Neural cell (in vitro differentiated cells): ENCODE results near the gene EPOP. TPM values are rescaled to one million over a fixed set of nuclear protein-coding genes. Genes with fewer than 3 reads are reported as not detected.

Source experiments
- H2AFZ ChIP-seq: fragments of 200-600, 300-800 bp; sonication (generic), shearing (Covaris generic); 2 replicates; pipeline ENCODE4 v1.6.0; 2014; ENCODE audit warnings: low read depth, mild to moderate bottlenecking, antibody characterized with exemption, low read length, moderate library complexity
- H3F3A ChIP-seq: fragments of 200-600 bp; shearing (Covaris generic); 2 replicates; pipeline ENCODE4 v1.6.1; 2016; ENCODE audit warnings: mild to moderate bottlenecking, moderate library complexity, mixed read lengths, antibody characterized with exemption, low read length; ENCODE audit not compliant: insufficient read depth, poor library complexity, severe bottlenecking
- H3K27ac ChIP-seq: fragments of 200-600, 300-800 bp; sonication (generic), shearing (Covaris generic); 2 replicates; pipeline ENCODE4 v1.5.1; 2014; ENCODE audit warnings: mild to moderate bottlenecking, low read length, moderate library complexity
- H3K27me3 ChIP-seq: fragments of 300-800, 200-600 bp; sonication (generic), shearing (Covaris generic); 2 replicates; pipeline ENCODE4 v1.6.0; 2014; ENCODE audit warnings: mild to moderate bottlenecking, low read depth, low read length, moderate library complexity; ENCODE audit not compliant: insufficient read depth
- H3K36me3 ChIP-seq: fragments of 300-800, 200-600 bp; sonication (generic), shearing (Covaris generic); 2 replicates; pipeline ENCODE4 v1.5.1; 2014; ENCODE audit warnings: mild to moderate bottlenecking, antibody characterized with exemption, low read length, moderate library complexity; ENCODE audit not compliant: insufficient read depth
- H3K4me2 ChIP-seq: fragments of 300-800, 200-600 bp; sonication (generic), shearing (Covaris generic); 2 replicates; pipeline ENCODE4 v1.6.0; 2014; ENCODE audit warnings: mild to moderate bottlenecking, low read length
- H3K4me3 ChIP-seq: fragments of 300-800, 200-600 bp; sonication (generic), shearing (Covaris generic); 2 replicates; pipeline ENCODE4 v1.5.1; 2014; ENCODE audit warnings: mild to moderate bottlenecking, low read length, moderate library complexity
- H3K79me2 ChIP-seq: fragments of 200-600 bp; shearing (Covaris generic); replicated peaks from 2 replicates; pipeline ENCODE4 v1.6.0; 2014; ENCODE audit warnings: mild to moderate bottlenecking, low read length, moderate library complexity; ENCODE audit not compliant: insufficient read depth
- H3K9ac ChIP-seq: fragments of 300-800, 200-600 bp; sonication (generic), shearing (Covaris generic); 2 replicates; pipeline ENCODE4 v1.6.1; 2016; ENCODE audit warnings: mild to moderate bottlenecking, low read length, mixed read lengths
- H3K9me2 ChIP-seq: fragments of 200-600 bp; shearing (Covaris generic); 2 replicates; pipeline ENCODE4 v1.6.1; 2016; ENCODE audit warnings: mild to moderate bottlenecking, low read length, mixed read lengths; ENCODE audit not compliant: insufficient read depth
- H3K9me3 ChIP-seq: fragments of 200-600, 300-800 bp; sonication (generic), shearing (Covaris generic); 2 replicates; pipeline ENCODE4 v1.6.1; 2016; ENCODE audit warnings: mild to moderate bottlenecking, mixed run types, low read length, moderate library complexity, mixed read lengths
- H4K20me1 ChIP-seq: fragments of 200-600 bp; shearing (Covaris generic); 2 replicates; pipeline ENCODE4 v1.6.1; 2016; ENCODE audit warnings: mild to moderate bottlenecking, mixed run types; ENCODE audit not compliant: insufficient read depth
- CTCF ChIP-seq: fragments of 450-650 bp; IDR thresholded peaks from 2 replicates; pipeline ENCODE4 v1.5.1; 2014; ENCODE audit warnings: antibody characterized with exemption, mild to moderate bottlenecking, moderate library complexity; ENCODE audit not compliant: poor library complexity, severe bottlenecking
- EP300 ChIP-seq: fragments of 450-650 bp; conservative IDR thresholded peaks from 2 replicates; pipeline ENCODE4 v1.6.1; 2014; ENCODE audit warnings: antibody characterized with exemption, mild to moderate bottlenecking, moderate library complexity; ENCODE audit not compliant: poor library complexity, severe bottlenecking
- EZH2 ChIP-seq: fragments of 200-600, 300-800 bp; shearing (Covaris generic), sonication (generic); IDR thresholded peaks from 2 replicates; pipeline ENCODE4 v1.6.1; 2014; ENCODE audit warnings: antibody characterized with exemption, low read length, borderline replicate concordance, mild to moderate bottlenecking; ENCODE audit not compliant: insufficient read depth, poor library complexity, severe bottlenecking
- MXI1 ChIP-seq: fragments of 450-650 bp; conservative IDR thresholded peaks from 2 replicates; pipeline ENCODE4 v1.6.1; 2014; ENCODE audit warnings: antibody characterized with exemption, mild to moderate bottlenecking; ENCODE audit not compliant: poor library complexity, severe bottlenecking
- POLR2AphosphoS5 ChIP-seq: IDR thresholded peaks from 2 replicates; pipeline ENCODE4 v1.6.1; 2012
- RAD21 ChIP-seq: fragments of 450-650 bp; conservative IDR thresholded peaks from 2 replicates; pipeline ENCODE4 v1.6.1; 2014; ENCODE audit warnings: antibody characterized with exemption, mild to moderate bottlenecking, moderate library complexity
- REST ChIP-seq: IDR thresholded peaks from 2 replicates; pipeline ENCODE4 v1.6.1; 2012; ENCODE audit warnings: borderline replicate concordance
- SMC3 ChIP-seq: fragments of 450-650 bp; conservative IDR thresholded peaks from 2 replicates; pipeline ENCODE4 v1.6.1; 2014; ENCODE audit warnings: antibody characterized with exemption, mild to moderate bottlenecking, moderate library complexity; ENCODE audit not compliant: poor library complexity
- TAF1 ChIP-seq: IDR thresholded peaks from 2 replicates; pipeline ENCODE4 v1.6.1; 2012; ENCODE audit warnings: low read depth
- polyA plus RNA-seq: library from polyadenylated mRNA; depleted of rRNA; stranded (reverse); fragments of >200 nt; gene quantifications from 2 replicates; pipeline ENCODE4 v1.2.3, GENCODE V29; 2014

EPOP gene
- polyA plus RNA-seq, 1 donor from 2014 or later = 1.1 TPM

- no peak overlapping the region for H3K4me2 ChIP-seq
- H3K36me3 ChIP-seq = no peaks in the 10 kb centered on the region
- H3F3A ChIP-seq = no peaks in the 10 kb centered on the region
- H4K20me1 ChIP-seq = no peaks in the 10 kb centered on the region
- H2AFZ ChIP-seq = no peak overlapping the region
- no peak overlapping the region for H3K9ac ChIP-seq
- no peak for TF ChIP-seq TAF1
- no peak for TF ChIP-seq SMC3
- TF ChIP-seq POLR2AphosphoS5 = no peak
- TF ChIP-seq CTCF = no peak
- TF ChIP-seq EZH2 = no peak
- TF ChIP-seq REST = no peak
- no peak for TF ChIP-seq MXI1
- no peak for TF ChIP-seq RAD21
- TF ChIP-seq EP300 = no peak
- no peaks in the 10 kb centered on the region for H3K9me2 ChIP-seq
- H3K27ac ChIP-seq = no peak overlapping the region
- no peaks in the 10 kb centered on the region for H3K9me3 ChIP-seq
- peaks cover 15% of the 10 kb centered on the region for H3K27me3 ChIP-seq
- no peak overlapping the region for H3K4me3 ChIP-seq
- H3K79me2 ChIP-seq = no peaks in the 10 kb centered on the region
Observed at GRCh38 chr17:38697061-38697820, 22.5 kb upstream of the EPOP start.

- no peaks in the 10 kb centered on the region for H3K9me2 ChIP-seq
- no peak for TF ChIP-seq POLR2AphosphoS5
- no peak for TF ChIP-seq MXI1
- no peak for TF ChIP-seq EZH2
- no peak for TF ChIP-seq TAF1
- no peak for TF ChIP-seq EP300
- TF ChIP-seq CTCF = no peak
- no peak for TF ChIP-seq RAD21
- TF ChIP-seq REST = no peak
- TF ChIP-seq SMC3 = no peak
- H3K36me3 ChIP-seq = no peaks in the 10 kb centered on the region
- no peak overlapping the region for H3K27ac ChIP-seq
- no peaks in the 10 kb centered on the region for H3K79me2 ChIP-seq
- H4K20me1 ChIP-seq = no peaks in the 10 kb centered on the region
- peaks cover 9% of the 10 kb centered on the region for H3K27me3 ChIP-seq
- H3F3A ChIP-seq = no peaks in the 10 kb centered on the region
- H3K4me3 ChIP-seq = no peak overlapping the region
- H3K9me3 ChIP-seq = no peaks in the 10 kb centered on the region
- H2AFZ ChIP-seq = no peak overlapping the region
- no peak overlapping the region for H3K9ac ChIP-seq
- H3K4me2 ChIP-seq = no peak overlapping the region
Observed at GRCh38 chr17:38693700-38694329, 19.1 kb upstream of the EPOP start.
